Smooth muscle cell (in vitro differentiated cells): ENCODE data around the gene SLC25A13. TPM values are rescaled to one million over a fixed set of nuclear protein-coding genes. Genes with fewer than 3 reads are reported as not detected.

Source experiments
- DNase-seq: peaks from one replicate; lab custom pipeline; 2025; ENCODE audit not compliant: unreplicated experiment; lab: John Stamatoyannopoulos, UW
- H2AFZ ChIP-seq: fragments of 200-600 bp; sonication (generic); 2 replicates; pipeline ENCODE4 v1.6.0; 2016; ENCODE audit warnings: antibody characterized with exemption, low read depth, mild to moderate bottlenecking
- H3F3A ChIP-seq: fragments of 200-600 bp; sonication (generic); 2 replicates; pipeline ENCODE4 v1.6.0; 2017; ENCODE audit warnings: antibody characterized with exemption, low read depth
- H3K27ac ChIP-seq: fragments of 200-600 bp; sonication (generic); 2 replicates; pipeline ENCODE4 v1.5.1; 2016; ENCODE audit warnings: low read depth, mild to moderate bottlenecking
- H3K27me3 ChIP-seq: fragments of 200-600 bp; sonication (generic); 2 replicates; pipeline ENCODE4 v1.6.1; 2016; ENCODE audit warnings: low read depth, mild to moderate bottlenecking
- H3K36me3 ChIP-seq: fragments of 200-600 bp; sonication (generic); 2 replicates; pipeline ENCODE4 v1.5.1; 2016; ENCODE audit warnings: low read depth
- H3K4me1 ChIP-seq: fragments of 200-600 bp; sonication (generic); 2 replicates; pipeline ENCODE4 v1.5.1; 2016; ENCODE audit warnings: low read depth
- H3K4me2 ChIP-seq: fragments of 200-600 bp; sonication (generic); 2 replicates; pipeline ENCODE4 v1.6.0; 2016; ENCODE audit warnings: mild to moderate bottlenecking
- H3K4me3 ChIP-seq: fragments of 200-600 bp; sonication (generic); 2 replicates; pipeline ENCODE4 v1.5.1; 2016; ENCODE audit warnings: mild to moderate bottlenecking
- H3K79me2 ChIP-seq: fragments of 200-600 bp; sonication (generic); 2 replicates; pipeline ENCODE4 v1.6.0; 2016; ENCODE audit warnings: low read depth, mild to moderate bottlenecking
- H3K9ac ChIP-seq: fragments of 200-600 bp; sonication (generic); 2 replicates; pipeline ENCODE4 v1.6.0; 2016; ENCODE audit warnings: low read depth
- H3K9me3 ChIP-seq: fragments of 200-600 bp; sonication (generic); replicated peaks from 2 replicates; pipeline ENCODE4 v1.5.1; 2016; ENCODE audit warnings: low read depth
- H4K20me1 ChIP-seq: fragments of 200-600 bp; sonication (generic); 2 replicates; pipeline ENCODE4 v1.6.0; 2016; ENCODE audit warnings: low read depth
- CTCF ChIP-seq: fragments of 200-600 bp; sonication (generic); IDR thresholded peaks from 2 replicates; pipeline ENCODE4 v1.5.1; 2017; ENCODE audit warnings: borderline replicate concordance, mild to moderate bottlenecking, antibody characterized with exemption; ENCODE audit not compliant: insufficient read depth, poor library complexity, severe bottlenecking
- WGBS: methylation state at CpG from one replicate; pipeline ENCODE4 v1.1.7; 2016; ENCODE audit warnings: low lambda C conversion rate; 5-methylcytosine and 5-hydroxymethylcytosine counted together
- polyA plus RNA-seq: library from polyadenylated mRNA; unstranded; fragments of >200 nt; fragmentation: Nextera tagmentation; extraction: Ambion mirVana; gene quantifications from 2 replicates; pipeline ENCODE4 v1.2.1, GENCODE V29; 2016
- total RNA-seq: library from RNA; depleted of rRNA; stranded (reverse); fragments of >200 nt; gene quantifications from 2 replicates; pipeline ENCODE4 v1.2.3, GENCODE V29; 2014

SLC25A13 gene
- total and polyA plus RNA-seq, 2 experiments from 2014 or later, result 28.0 to 48.2 TPM

GRCh38 chr7:96202102-96202501 is 119.8 kb downstream of the SLC25A13 start:
- Histone ChIP-seq H3K9me3 (no peaks in the 10 kb centered on the region), H3K4me1 (peaks cover 6% of the 10 kb centered on the region), H3F3A (no peaks in the 10 kb centered on the region), H3K9ac (no peak overlapping the region), H4K20me1 (no peaks in the 10 kb centered on the region), H3K79me2 (no peaks in the 10 kb centered on the region), H3K36me3 (no peaks in the 10 kb centered on the region), H3K27ac (no peak overlapping the region), H3K4me2 (no peak overlapping the region), H2AFZ (no peak overlapping the region), H3K27me3 (no peaks in the 10 kb centered on the region), H3K4me3 (no peak overlapping the region)
- TF ChIP-seq CTCF, result no peak
- DNase-seq, result no peak
- WGBS, result 100% methylated on average over 2 of the region's 2 CpGs

- no peak for DNase-seq
- no peak overlapping the region for H3K27ac ChIP-seq
- no peak overlapping the region for H2AFZ ChIP-seq
- H4K20me1 ChIP-seq, result no peaks in the 10 kb centered on the region
- H3K4me3 ChIP-seq, result no peak overlapping the region
- H3F3A ChIP-seq, result no peaks in the 10 kb centered on the region
- H3K9ac ChIP-seq, result no peak overlapping the region
- H3K4me2 ChIP-seq, result no peak overlapping the region
- WGBS, result 77% methylated on average over 1 of the region's 1 CpG
- no peaks in the 10 kb centered on the region for H3K27me3 ChIP-seq
- H3K79me2 ChIP-seq, result no peaks in the 10 kb centered on the region
- no peaks in the 10 kb centered on the region for H3K36me3 ChIP-seq
- no peak for TF ChIP-seq CTCF
- H3K9me3 ChIP-seq, result no peaks in the 10 kb centered on the region
- peaks cover 6% of the 10 kb centered on the region for H3K4me1 ChIP-seq
Measured at GRCh38 chr7:96200740-96201139, 121.2 kb downstream of the SLC25A13 start.

GRCh38 chr7:96199421-96199820 is 122.5 kb downstream of the SLC25A13 start:
- no peak for DNase-seq
- peaks cover 5% of the 10 kb centered on the region for H3F3A ChIP-seq
- no peaks in the 10 kb centered on the region for H3K36me3 ChIP-seq
- H3K4me2 ChIP-seq, result no peak overlapping the region
- H3K9me3 ChIP-seq, result no peaks in the 10 kb centered on the region
- peaks cover 6% of the 10 kb centered on the region for H3K4me1 ChIP-seq
- H3K4me3 ChIP-seq, result no peak overlapping the region
- no peak overlapping the region for H3K9ac ChIP-seq
- 82% methylated on average over 1 of the region's 1 CpG for WGBS
- no peak for TF ChIP-seq CTCF
- no peak overlapping the region for H3K27ac ChIP-seq
- H4K20me1 ChIP-seq, result no peaks in the 10 kb centered on the region
- no peak overlapping the region for H2AFZ ChIP-seq
- H3K79me2 ChIP-seq, result no peaks in the 10 kb centered on the region
- no peaks in the 10 kb centered on the region for H3K27me3 ChIP-seq

- peaks cover 6% of the 10 kb centered on the region for H3K4me1 ChIP-seq
Measured at GRCh38 chr7:96198047-96198636, 123.8 kb downstream of the SLC25A13 start.

More at GRCh38 chr7:96198047-96198636, 123.8 kb downstream of the SLC25A13 start:
- Histone ChIP-seq H3F3A (peaks cover 5% of the 10 kb centered on the region), H3K27ac (no peak overlapping the region), H3K79me2 (no peaks in the 10 kb centered on the region), H2AFZ (no peak overlapping the region), H4K20me1 (no peaks in the 10 kb centered on the region), H3K4me2 (no peak overlapping the region), H3K4me3 (no peak overlapping the region), H3K36me3 (no peaks in the 10 kb centered on the region), H3K9ac (no peak overlapping the region), H3K9me3 (no peaks in the 10 kb centered on the region), H3K27me3 (no peaks in the 10 kb centered on the region)
- no peak for DNase-seq
- TF ChIP-seq CTCF, result no peak
- WGBS, result 63% methylated on average over 3 of the region's 3 CpGs
